HepG2 (cell line): ENCODE results near the gene LPIN3. TPM values are rescaled to one million over a fixed set of nuclear protein-coding genes. Genes with fewer than 3 reads are reported as not detected.

ENCODE experiments used
- BCL6 ChIP-seq: IDR thresholded peaks from 2 replicates; pipeline ENCODE4 v1.6.1; 2016; ENCODE audit warnings: missing genetic modification reagents, missing compliant biosample characterization
- CC2D1A ChIP-seq: sonication (generic); formaldehyde crosslinking; IDR thresholded peaks from 2 replicates; pipeline ENCODE4 v1.8.1; 2023; ENCODE audit warnings: mild to moderate bottlenecking, missing genetic modification reagents
- CENPT ChIP-seq: sonication (generic); formaldehyde crosslinking; IDR thresholded peaks from 2 replicates; pipeline ENCODE4 v1.8.0; 2022; ENCODE audit warnings: low read depth, mild to moderate bottlenecking, moderate library complexity, missing genetic modification reagents
- DMTF1 ChIP-seq: sonication (generic); formaldehyde crosslinking; IDR thresholded peaks from 2 replicates; pipeline ENCODE4 v1.4.0; 2020; ENCODE audit warnings: mild to moderate bottlenecking, missing genetic modification reagents
- ELF3 ChIP-seq: IDR thresholded peaks from 2 replicates; pipeline ENCODE4 v1.6.1; 2016; ENCODE audit warnings: missing genetic modification reagents, missing compliant biosample characterization
- KDM5A ChIP-seq: fragments of 200-600 bp; sonication (generic); IDR thresholded peaks from 2 replicates; pipeline ENCODE4 v1.7.0; 2018; ENCODE audit warnings: antibody characterized with exemption, mild to moderate bottlenecking, low read length, borderline replicate concordance
- MXD3 ChIP-seq: IDR thresholded peaks from 2 replicates; pipeline ENCODE4 v1.6.1; 2016; ENCODE audit warnings: mild to moderate bottlenecking, missing biosample characterization, missing genetic modification reagents
- NCOA1 ChIP-seq: sonication (generic); formaldehyde crosslinking; IDR thresholded peaks from 2 replicates; pipeline ENCODE4 v1.9.0; 2021; ENCODE audit warnings: missing genetic modification reagents
- SALL1 ChIP-seq: sonication (generic); formaldehyde crosslinking; IDR thresholded peaks from 2 replicates; pipeline ENCODE4 v1.8.0; 2022; ENCODE audit warnings: mild to moderate bottlenecking, missing genetic modification reagents
- SMAD1 ChIP-seq: sonication (generic); formaldehyde crosslinking; IDR thresholded peaks from 2 replicates; pipeline ENCODE4 v1.4.0; 2020; ENCODE audit warnings: missing genetic modification reagents, low read depth, mild to moderate bottlenecking, borderline replicate concordance
- THAP7 ChIP-seq: sonication (generic); formaldehyde crosslinking; IDR thresholded peaks from 2 replicates; pipeline ENCODE4 v1.8.1; 2023; ENCODE audit warnings: mild to moderate bottlenecking, missing genetic modification reagents
- ZBED4 ChIP-seq: sonication (generic); formaldehyde crosslinking; IDR thresholded peaks from 2 replicates; pipeline ENCODE4 v1.4.0; 2020; ENCODE audit warnings: missing genetic modification reagents, borderline replicate concordance
- ZBTB20 ChIP-seq: sonication (generic); formaldehyde crosslinking; IDR thresholded peaks from 2 replicates; pipeline ENCODE4 v1.8.1; 2023; ENCODE audit warnings: missing genetic modification reagents, low read depth, mild to moderate bottlenecking, borderline replicate concordance
- ZBTB39 ChIP-seq: sonication (generic); formaldehyde crosslinking; IDR thresholded peaks from 2 replicates; pipeline ENCODE4 v1.5.0; 2020; ENCODE audit warnings: missing genetic modification reagents
- ZBTB46 ChIP-seq: sonication (generic); formaldehyde crosslinking; IDR thresholded peaks from 2 replicates; pipeline ENCODE4 v1.4.0; 2020; ENCODE audit warnings: mild to moderate bottlenecking, missing genetic modification reagents, borderline replicate concordance
- ZNF615 ChIP-seq: sonication (generic); formaldehyde crosslinking; IDR thresholded peaks from 2 replicates; pipeline ENCODE4 v1.5.0; 2020; ENCODE audit warnings: mild to moderate bottlenecking, missing genetic modification reagents, borderline replicate concordance
- polyA plus RNA-seq, 8 experiments: library from polyadenylated mRNA; depleted of rRNA in 3 of 8; stranded (reverse) in 7 of 8; unstranded in 1 of 8; fragments of >200 nt; fragmentation: Illumina TruSeq in 4 of 8; extraction: Trizol in 4 of 8; gene quantifications; 2 replicates each; pipeline versions ENCODE4 v1.2.1 to v1.2.3, GENCODE V29; 2011 to 2016; ENCODE audit warnings: low read depth in 4 of 8, missing spikeins in 1 of 8, mixed read lengths in 1 of 8; ENCODE audit not compliant: insufficient read depth in 1 of 8
- total RNA-seq, 5 experiments: library from RNA; depleted of rRNA; stranded (reverse); fragments of >200 nt; fragmentation: Illumina TruSeq; extraction: Trizol; gene quantifications; 2 replicates each; pipeline ENCODE4 v1.2.3, GENCODE V29; 2016; ENCODE audit warnings: low read depth in 1 of 5

The LPIN3 gene
- total and polyA plus RNA-seq, 2 of the 13 experiments (the other 11 are each of a cell fraction or from before 2014, with no cell fraction given), result 14.2 to 28.6 TPM

GRCh38 chr20:41340327-41341055 lies at the start of gene LPIN3 (continued):
- TF ChIP-seq DMTF1 (CRISPR knock-in tag), result no peak; the same call in 1 of the 2 replicates
- TF ChIP-seq THAP7 (CRISPR knock-in tag), result peak; percentile 88
- peak; percentile 73 for TF ChIP-seq SALL1
- peak; percentile 48; the same call in 1 of the 2 replicates for TF ChIP-seq ZBED4 (CRISPR knock-in tag)
- no peak for TF ChIP-seq ZBTB39 (CRISPR knock-in tag)
- no peak; the same call in 1 of the 2 replicates for TF ChIP-seq ZNF615 (CRISPR knock-in tag)
- TF ChIP-seq KDM5A, result peak; percentile 86
- no peak for TF ChIP-seq ZBTB46 (CRISPR knock-in tag)
- TF ChIP-seq CENPT, result no peak
- no peak for TF ChIP-seq CC2D1A (CRISPR knock-in tag)
- peak; percentile 6; the same call in 1 of the 2 replicates for TF ChIP-seq ZBTB20
- peak; percentile 35; the same call in 1 of the 2 replicates for TF ChIP-seq MXD3 (CRISPR knock-in tag)
- peak; percentile 33; the same call in 1 of the 2 replicates for TF ChIP-seq BCL6 (CRISPR knock-in tag)
- peak; percentile 43 for TF ChIP-seq SMAD1
- peak; percentile 83 for TF ChIP-seq ELF3
- peak; percentile 78; the same call in 1 of the 2 replicates for TF ChIP-seq NCOA1
